ENCODE data around the gene PAX5.

Gene PAX5

DNA sequence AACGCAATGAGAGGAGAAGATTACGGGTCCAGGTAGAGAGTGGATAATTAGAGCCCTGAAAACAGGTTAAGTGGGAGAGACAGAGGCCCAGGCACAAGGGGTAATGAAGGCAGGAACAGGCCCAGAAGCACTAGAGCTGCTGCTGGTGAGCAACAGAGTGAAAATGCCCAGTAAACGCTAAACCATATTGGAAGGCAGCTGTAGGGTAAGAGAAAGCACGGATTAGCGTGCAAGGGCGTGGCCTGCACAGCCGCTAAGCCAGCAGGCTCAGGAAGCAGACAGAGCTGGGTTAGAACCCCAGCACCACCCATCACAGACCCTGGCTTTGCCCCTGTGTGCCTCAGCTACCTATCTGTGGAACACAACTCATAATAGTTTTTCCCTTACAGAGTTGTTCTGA, 93.2 kb downstream of the PAX5 start:
- H3K4me3 ChIP-seq (ENCODE audit: low read depth, low read length), result no peak overlapping the region
- H3K36me3 ChIP-seq (replicated peaks), result no peaks in the 10 kb centered on the region
- no peak for DNase-seq
- TF ChIP-seq CTCF (IDR thresholded peaks at IDR 0.05; ENCODE audit: low read depth, low read length, missing control alignments), result no peak
- in situ Hi-C loops (cut with HindIII; ENCODE audit: low pct_ligation_motif_present, low sequenced_read_pairs), result no loop called here
- H3K27me3 ChIP-seq (replicated peaks), result peaks cover 13% of the 10 kb centered on the region
- H3K27ac ChIP-seq, result no peak overlapping the region

GRCh38 chr9:36940500-36940853, 93.6 kb downstream of the PAX5 start:
- Histone ChIP-seq H3K27me3 (replicated peaks) (peaks cover 13% of the 10 kb centered on the region), H3K4me3 (ENCODE audit: low read depth, low read length) (no peak overlapping the region), H3K36me3 (replicated peaks) (no peaks in the 10 kb centered on the region), H3K27ac (no peak overlapping the region)
- in situ Hi-C loops (cut with HindIII; ENCODE audit: low pct_ligation_motif_present, low sequenced_read_pairs), result no loop called here
- no peak for DNase-seq
- no peak for TF ChIP-seq CTCF (IDR thresholded peaks at IDR 0.05; ENCODE audit: low read depth, low read length, missing control alignments)

DNA sequence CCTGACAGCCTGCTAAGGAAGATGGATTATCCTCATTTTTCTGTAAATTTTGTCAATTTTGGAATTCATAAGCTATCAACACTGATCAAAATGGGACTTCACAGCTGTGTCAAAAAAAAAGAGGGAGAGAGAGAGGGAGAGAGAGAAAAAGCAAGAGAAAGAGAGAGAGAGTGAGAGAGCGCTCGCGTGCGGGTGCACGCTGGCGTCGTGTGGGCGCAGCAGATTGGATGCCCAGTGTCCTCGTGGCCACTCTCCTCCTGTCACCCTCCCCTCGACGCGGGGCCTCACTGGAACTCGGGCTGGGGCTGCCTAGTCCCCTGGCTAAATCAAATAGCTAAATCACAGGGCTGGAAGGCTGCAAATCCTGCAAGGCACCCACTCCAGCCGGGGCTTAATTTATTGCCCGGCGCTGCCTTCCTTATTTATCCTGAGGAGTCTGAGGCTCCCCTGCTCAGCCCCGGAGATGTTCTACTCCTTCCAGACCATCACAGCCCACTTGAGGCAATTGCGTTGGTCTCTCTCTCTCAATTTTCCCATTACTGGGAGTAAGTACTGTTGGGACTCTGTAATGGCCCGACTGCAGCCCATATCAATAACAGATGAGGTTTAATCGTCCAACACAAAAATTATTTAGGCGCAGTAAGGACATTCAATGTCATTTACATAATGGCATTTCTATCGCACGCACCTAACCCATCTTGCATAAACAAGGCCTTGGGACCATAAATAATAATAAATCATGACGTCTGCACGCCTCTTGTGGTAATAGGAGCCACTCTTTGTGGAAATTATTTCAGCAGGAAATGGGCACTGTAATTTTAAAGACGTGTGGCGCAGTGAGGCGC, 94.2 kb downstream of the PAX5 start:
- Histone ChIP-seq H3K27ac (no peak overlapping the region), H3K36me3 (replicated peaks) (no peaks in the 10 kb centered on the region), H3K27me3 (replicated peaks) (peaks cover 13% of the 10 kb centered on the region), H3K4me3 (ENCODE audit: low read depth, low read length) (no peak overlapping the region)
- in situ Hi-C loops (cut with HindIII; ENCODE audit: low pct_ligation_motif_present, low sequenced_read_pairs), result no loop called here
- no peak for DNase-seq
- no peak for TF ChIP-seq CTCF (IDR thresholded peaks at IDR 0.05; ENCODE audit: low read depth, low read length, missing control alignments)

- no peak for DNase-seq
- in situ Hi-C loops (cut with HindIII; ENCODE audit: low pct_ligation_motif_present, low sequenced_read_pairs), result no loop called here
- H3K27ac ChIP-seq, result no peak overlapping the region
- no peak overlapping the region for H3K4me3 ChIP-seq (ENCODE audit: low read depth, low read length)
- no peaks in the 10 kb centered on the region for H3K36me3 ChIP-seq (replicated peaks)
- peaks cover 13% of the 10 kb centered on the region for H3K27me3 ChIP-seq (replicated peaks)
- TF ChIP-seq CTCF (IDR thresholded peaks at IDR 0.05; ENCODE audit: low read depth, low read length, missing control alignments), result no peak
Measured at GRCh38 chr9:36939214-36939613, 94.9 kb downstream of the PAX5 start.

- Histone ChIP-seq H3K4me3 (ENCODE audit: low read depth, low read length) (no peak overlapping the region), H3K27me3 (replicated peaks) (peaks cover 13% of the 10 kb centered on the region), H3K36me3 (replicated peaks) (no peaks in the 10 kb centered on the region), H3K27ac (no peak overlapping the region)
- TF ChIP-seq CTCF (IDR thresholded peaks at IDR 0.05; ENCODE audit: low read depth, low read length, missing control alignments), result no peak
- in situ Hi-C loops (cut with HindIII; ENCODE audit: low pct_ligation_motif_present, low sequenced_read_pairs), result no loop called here
- DNase-seq, result no peak
Measured at GRCh38 chr9:36938617-36939016, 95.5 kb downstream of the PAX5 start.

DNA sequence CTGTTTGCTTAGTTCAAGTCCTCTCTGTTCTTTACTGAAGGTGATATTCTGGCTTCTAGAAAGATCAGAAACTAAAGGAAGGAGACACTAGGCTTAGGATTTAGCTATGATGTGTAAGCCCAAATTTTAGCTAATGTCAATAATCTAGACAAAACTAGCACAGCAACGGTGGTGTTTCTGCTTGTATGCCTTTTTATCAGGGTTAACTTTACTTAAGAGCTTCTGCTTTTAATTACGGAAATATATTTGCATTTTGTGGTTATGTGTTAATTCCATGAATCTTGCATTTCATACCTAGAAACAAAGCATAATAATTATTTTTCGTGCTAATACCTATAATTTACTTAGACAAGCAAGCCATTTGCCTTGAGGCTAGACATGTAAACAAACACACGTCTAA, 96.1 kb downstream of the PAX5 start:
- Histone ChIP-seq H3K36me3 (replicated peaks) (no peaks in the 10 kb centered on the region), H3K27me3 (replicated peaks) (peaks cover 13% of the 10 kb centered on the region), H3K27ac (no peak overlapping the region), H3K4me3 (ENCODE audit: low read depth, low read length) (no peak overlapping the region)
- DNase-seq, result no peak
- in situ Hi-C loops (cut with HindIII; ENCODE audit: low pct_ligation_motif_present, low sequenced_read_pairs), result no loop called here
- no peak for TF ChIP-seq CTCF (IDR thresholded peaks at IDR 0.05; ENCODE audit: low read depth, low read length, missing control alignments)
